ENCODE data around the gene MINDY1.

- TF ChIP-seq CTCF (IDR thresholded peaks at IDR 0.05; ENCODE audit: poor library complexity, severe bottlenecking) (no peak), SMC3 (conservative IDR thresholded peaks at IDR 0.05; ENCODE audit: poor library complexity) (no peak), POLR2AphosphoS5 (IDR thresholded peaks at IDR 0.05) (no peak), TAF1 (IDR thresholded peaks at IDR 0.05; ENCODE audit: low read depth) (no peak), EZH2 (IDR thresholded peaks at IDR 0.05; ENCODE audit: borderline replicate concordance, insufficient read depth, low read length, poor library complexity, severe bottlenecking) (no peak), EP300 (conservative IDR thresholded peaks at IDR 0.05; ENCODE audit: poor library complexity, severe bottlenecking) (no peak), REST (IDR thresholded peaks at IDR 0.05; ENCODE audit: borderline replicate concordance) (no peak)
These were observed 6.8 kb downstream of the MINDY1 start for GRCh38 chr1:150999926-151000325.
